HL-60 (cell line): ENCODE measurements around the gene SLC12A1.

Experiments
- GABPA ChIP-seq: IDR thresholded peaks from 2 replicates; pipeline ENCODE4 v1.6.1; 2012; ENCODE audit warnings: low read depth
- POLR2AphosphoS5 ChIP-seq: IDR thresholded peaks from 2 replicates; pipeline ENCODE4 v1.6.1; 2012; ENCODE audit warnings: low read depth
- REST ChIP-seq: IDR thresholded peaks from 2 replicates; pipeline ENCODE4 v1.6.1; 2012; ENCODE audit warnings: low read depth; ENCODE audit not compliant: insufficient replicate concordance
- SPI1 ChIP-seq: IDR thresholded peaks from 2 replicates; pipeline ENCODE4 v1.6.1; 2012; ENCODE audit warnings: low read depth, mild to moderate bottlenecking, borderline replicate concordance
- TF ChIP-seq, protein P1 (sequence below): IDR thresholded peaks from one replicate; pipeline ENCODE4 v1.5.1; 2011; ENCODE audit warnings: low read length, control low read depth, inconsistent platforms; ENCODE audit not compliant: insufficient read depth

GRCh38 chr15:48304398-48304797 lies 98.3 kb downstream of the SLC12A1 start:
- TF ChIP-seq, protein P1, sequence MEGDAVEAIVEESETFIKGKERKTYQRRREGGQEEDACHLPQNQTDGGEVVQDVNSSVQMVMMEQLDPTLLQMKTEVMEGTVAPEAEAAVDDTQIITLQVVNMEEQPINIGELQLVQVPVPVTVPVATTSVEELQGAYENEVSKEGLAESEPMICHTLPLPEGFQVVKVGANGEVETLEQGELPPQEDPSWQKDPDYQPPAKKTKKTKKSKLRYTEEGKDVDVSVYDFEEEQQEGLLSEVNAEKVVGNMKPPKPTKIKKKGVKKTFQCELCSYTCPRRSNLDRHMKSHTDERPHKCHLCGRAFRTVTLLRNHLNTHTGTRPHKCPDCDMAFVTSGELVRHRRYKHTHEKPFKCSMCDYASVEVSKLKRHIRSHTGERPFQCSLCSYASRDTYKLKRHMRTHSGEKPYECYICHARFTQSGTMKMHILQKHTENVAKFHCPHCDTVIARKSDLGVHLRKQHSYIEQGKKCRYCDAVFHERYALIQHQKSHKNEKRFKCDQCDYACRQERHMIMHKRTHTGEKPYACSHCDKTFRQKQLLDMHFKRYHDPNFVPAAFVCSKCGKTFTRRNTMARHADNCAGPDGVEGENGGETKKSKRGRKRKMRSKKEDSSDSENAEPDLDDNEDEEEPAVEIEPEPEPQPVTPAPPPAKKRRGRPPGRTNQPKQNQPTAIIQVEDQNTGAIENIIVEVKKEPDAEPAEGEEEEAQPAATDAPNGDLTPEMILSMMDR, result no peak
- TF ChIP-seq POLR2AphosphoS5 (no peak), GABPA (no peak), REST (no peak), SPI1 (no peak)
